GM18861 (cell line): Measurements from ENCODE around the gene CNTNAP4.

Source experiments
- ATAC-seq: cut with Tn5 transposase; IDR thresholded peaks from one replicate; pipeline ENCODE4 v1.9.1; 2021; ENCODE audit not compliant: unreplicated experiment

Gene CNTNAP4

DNA sequence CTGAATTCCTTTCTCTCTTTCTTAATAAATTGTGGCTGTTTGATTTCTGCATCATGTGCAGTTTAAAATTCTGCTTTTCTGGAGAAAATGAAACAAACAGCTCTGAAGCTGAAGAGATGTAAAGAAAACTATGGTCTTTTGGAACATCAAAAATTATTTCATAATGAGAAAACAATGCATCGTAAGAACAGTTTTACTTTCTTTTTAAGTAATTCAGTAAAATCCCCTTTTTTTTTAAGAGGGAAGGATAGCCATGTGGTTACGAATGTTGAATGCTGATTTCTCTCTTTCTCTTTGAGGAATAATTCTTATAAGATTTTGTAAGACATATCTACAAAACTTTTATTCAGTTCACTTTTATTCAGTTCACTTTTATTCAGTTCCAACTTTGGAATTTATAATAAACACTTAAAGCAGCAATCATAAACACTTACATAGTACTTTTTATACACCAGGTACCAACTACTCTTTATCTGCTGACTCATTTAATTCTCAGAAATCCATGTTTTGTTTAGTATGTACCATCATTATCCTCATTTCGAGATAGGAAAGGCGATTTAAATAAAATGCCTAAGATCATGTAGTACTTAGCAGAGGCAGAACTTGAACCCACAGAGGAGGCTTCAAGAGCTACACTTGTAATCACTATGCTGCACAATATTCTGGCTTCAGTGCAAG, 26.6 kb downstream of the CNTNAP4 start:
- ATAC-seq: no peak

DNA sequence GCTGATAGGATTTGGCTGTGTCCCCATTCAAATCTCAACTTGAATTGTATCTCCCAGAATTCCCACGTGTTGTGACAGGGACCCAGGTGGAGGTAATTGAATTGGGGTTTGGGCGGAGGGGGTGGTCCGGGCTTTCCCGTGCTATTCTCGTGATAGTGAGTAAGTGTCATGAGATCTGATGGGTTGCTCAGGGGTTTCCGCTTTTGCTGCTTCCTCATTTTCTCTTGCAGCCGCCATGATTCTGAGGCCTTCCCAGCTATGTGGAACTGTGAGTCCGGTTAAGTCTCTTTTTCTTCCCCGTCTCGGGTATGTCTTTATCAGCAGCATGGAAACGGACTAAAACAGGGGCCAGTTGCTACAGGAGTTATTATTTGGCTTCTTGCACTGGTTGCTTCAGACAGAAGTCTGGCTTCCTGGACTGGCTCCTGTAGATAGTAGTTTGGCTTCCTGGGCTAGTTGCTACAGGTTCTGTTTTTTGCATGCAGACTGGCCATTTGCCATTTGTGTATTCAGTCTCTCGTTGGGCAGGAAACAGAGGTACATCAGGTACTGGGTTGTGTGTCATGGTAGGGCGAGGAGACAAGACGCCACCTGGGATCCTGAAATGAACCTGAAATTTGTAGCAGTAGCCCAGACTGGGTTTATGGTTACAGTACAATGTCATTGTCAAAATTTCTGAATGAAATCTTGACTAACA, 32.6 kb downstream of the CNTNAP4 start:
- ATAC-seq: no peak

DNA sequence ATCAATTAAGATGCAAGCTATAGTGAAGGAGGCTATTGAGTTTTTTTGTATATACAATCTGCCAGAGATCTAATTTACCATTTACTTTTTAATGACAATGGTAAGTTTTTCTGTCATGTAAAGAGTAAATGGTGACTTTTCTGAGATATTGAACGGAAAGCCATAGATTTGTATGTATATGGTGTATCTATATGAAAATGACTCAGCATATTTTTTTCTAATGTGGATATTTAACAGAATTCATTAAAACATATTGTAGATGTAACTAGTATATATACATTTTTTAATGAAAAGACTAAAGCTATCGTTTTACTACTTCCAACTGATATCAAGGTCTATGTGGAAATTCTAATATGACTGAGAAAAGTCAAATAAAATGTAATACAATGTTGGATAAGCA, 34.1 kb downstream of the CNTNAP4 start:
- ATAC-seq: no peak

DNA sequence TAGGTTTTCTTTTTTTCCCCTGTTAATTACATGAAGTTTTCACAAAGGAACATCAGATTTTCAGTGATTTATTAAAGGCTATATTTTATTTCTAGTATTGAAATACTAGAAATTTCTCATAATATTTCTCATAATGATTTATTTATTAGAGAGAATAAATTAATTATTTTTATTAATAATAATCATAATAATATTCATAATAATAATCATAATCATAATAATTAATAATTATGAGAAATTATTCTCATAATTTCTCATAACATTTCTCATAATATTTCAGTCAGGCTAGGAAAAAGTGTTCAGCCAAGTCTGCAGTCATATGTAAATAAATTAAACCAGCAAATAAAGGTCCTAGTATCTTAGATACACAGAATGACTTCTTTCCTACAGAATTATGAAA, 41.4 kb downstream of the CNTNAP4 start:
- no peak for ATAC-seq

DNA sequence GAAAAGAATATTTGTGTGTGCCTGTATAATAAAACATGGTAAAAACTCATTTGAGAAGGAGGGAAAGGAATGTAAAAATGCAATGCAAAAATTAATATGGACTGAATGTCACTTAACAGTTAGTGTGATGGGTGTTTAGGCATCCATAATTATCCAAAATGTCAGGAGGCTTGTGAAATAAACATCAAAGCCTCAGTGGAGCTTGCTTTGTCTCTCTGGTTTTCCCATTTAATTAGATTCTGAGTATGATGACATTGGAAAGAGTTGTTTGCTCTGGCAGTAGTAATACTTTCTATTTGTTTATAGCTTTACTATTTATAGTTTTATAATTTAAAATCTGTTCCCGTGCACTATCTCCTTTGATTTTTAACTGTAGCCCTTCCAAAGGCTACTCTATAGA, 51.9 kb downstream of the CNTNAP4 start:
- ATAC-seq: no peak

DNA sequence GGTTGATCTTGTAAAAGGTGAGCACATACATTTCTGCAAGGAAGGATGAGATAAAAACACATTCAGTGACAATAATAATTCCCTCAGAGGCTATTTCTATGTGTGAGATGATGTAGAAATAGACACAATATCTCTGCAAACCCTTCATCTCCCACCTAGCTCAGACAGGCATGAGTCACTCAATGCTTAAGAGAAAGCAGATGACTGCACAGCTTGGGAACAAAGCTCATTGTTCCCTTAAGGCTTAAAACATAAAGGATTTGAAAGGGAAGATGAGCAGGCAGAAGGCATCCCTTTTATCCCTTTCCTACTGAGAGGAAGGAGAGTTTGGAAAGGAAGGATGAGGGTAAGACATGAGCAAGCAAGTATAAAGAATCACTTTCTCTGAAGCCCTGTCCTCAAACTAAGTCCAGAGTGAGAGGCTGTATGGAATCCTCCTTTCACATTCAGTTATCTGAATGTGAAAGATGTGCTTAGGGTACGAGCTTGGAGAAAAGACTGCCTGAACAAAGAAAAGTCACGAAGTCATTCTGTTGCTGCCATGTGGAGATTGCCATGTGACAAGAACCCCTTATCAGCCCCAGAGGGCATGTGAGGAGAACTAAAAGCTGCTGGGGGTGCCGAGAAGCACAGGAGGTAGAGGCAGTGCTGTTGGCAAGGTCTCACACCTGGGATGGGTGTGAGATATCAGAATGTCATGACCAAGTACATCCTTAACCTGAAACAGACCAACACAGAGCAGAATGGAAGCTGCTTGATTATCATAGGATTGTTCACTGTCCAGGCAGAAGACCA, 58.2 kb downstream of the CNTNAP4 start:
- no peak for ATAC-seq

DNA sequence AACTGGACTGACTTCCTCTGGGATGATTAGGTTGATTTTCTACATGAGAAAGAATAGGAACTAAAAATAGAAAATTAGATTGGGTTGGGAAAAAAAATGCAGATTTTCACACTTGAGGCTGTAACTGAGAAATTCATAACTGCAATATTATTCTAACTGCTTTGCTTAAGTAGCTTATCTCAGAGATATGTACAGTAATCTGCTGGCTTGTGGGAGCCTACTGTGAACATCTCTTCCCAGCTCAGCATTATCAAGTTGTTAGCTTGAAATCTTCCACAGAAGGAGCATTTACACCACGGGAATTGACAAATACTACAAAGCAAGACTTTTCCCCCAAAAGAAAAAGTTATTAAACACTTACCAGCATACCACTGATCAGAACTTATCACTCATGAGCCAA, 58.9 kb downstream of the CNTNAP4 start:
- ATAC-seq: no peak

DNA sequence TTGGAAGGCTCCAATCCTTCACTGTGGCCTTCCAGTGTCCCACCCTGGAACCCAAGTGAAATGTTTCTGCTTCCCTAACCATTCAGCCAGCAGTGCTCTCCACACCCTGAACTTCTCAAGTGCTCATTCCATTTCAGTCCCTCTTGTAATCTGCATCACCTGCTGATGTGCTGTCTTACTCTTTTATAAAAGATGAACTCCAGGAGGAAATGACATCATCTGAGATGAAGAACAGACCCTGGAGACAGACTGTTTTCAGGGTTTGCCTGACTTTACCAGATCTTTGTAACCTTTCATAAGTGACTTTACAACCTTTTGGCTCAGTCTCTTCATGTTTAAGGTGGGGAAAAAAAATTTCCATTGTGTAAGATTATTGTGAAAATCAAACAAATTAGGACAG, 61.3 kb downstream of the CNTNAP4 start:
- no peak for ATAC-seq

DNA sequence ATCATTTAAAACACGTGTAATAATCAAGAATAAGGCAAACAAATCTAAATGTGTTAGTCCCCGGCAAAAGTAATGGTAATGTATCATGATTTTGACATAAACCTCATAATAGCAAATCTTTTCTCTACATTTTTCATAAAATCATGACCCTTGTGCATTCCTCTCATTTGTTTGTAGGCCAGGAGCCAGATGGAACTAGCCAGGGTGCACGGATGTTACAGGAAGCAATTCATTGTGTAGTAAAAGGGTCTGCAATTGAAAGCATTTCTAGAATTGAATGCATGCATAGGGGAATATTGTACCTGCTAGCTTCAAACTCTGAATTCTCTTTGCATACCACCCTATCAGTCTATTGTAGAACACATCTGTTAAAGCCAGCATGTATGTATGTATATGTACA, 66.6 kb downstream of the CNTNAP4 start:
- no peak for ATAC-seq

DNA sequence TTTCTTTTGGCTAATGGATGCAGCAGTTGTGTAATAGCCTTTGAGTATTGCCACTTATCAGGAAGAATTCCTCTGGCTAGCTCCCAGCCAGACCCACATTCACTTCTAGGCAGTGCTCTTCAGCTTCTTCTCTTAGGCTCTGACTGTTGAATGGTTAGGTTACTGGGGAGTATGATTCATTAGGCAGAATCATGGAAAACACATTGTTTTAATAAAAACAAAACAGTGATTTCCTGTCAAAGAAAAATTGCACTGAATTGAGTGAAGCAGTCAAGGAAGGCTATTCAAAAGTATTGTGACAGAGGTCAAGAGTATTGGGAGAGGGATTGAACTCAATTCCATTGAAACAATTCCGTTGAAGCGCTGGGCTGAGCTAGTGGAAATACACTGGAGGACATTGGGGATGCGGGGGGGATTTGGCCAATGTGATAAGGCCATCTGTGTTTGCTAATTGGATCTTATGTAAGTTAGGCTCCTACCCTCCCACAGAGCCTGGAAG, 68.0 kb downstream of the CNTNAP4 start:
- ATAC-seq: no peak

DNA sequence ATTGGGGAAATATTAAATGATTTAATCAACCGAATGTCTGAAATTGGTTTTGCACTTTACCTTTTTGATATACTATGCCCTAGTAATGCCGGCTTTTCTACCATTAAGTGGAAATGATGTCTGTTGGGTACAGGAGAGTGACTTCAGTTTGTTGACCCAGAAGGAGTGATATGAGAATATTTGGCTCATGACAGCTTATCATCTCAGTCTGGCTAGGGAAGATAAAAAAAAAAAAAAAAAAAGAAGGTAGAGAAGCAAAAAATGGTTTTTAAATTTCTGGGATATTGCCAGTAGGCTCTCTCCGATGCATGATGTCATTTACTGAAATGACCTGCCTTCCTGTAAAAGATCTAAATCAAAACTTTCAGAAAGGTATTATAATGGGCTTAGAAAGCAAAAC, 69.0 kb downstream of the CNTNAP4 start:
- no peak for ATAC-seq

DNA sequence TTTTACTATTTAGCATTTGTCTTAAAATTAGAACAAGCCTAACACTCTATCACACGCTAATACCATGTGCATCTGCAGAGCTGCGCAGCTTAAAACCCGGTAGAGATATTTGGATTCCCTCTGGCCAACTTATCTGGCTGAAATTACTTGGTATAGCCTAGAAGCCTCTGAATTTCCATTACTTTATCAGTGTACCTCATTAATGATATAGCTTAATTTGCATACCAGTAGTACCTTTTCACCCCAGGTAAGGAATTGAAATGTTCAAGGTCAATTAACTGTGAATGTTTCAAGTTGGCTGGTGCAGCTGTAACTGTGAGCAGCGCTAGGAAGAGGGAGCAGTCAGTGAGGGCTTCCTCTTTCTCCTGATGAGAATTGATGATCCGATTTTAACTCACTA, 74.2 kb downstream of the CNTNAP4 start:
- ATAC-seq: no peak

DNA sequence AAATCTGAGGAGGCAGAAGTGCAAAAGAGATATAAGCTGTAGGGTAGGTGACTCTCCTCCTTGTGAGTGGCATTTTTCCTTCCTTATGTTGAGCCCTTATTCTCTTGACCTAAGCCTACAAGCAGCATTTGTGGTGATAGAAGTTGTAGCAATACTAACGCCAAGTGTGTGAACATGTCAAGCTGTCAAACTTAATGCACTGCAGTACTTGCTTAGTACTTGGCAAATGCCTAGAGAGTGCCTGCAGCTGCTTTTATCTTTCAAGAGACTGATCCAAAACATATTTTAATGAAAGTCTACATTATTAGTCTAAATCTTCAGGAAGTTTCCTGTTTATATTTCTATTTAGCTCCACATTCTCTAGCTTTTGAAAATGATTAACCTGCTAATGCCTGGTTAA, 83.2 kb downstream of the CNTNAP4 start:
- ATAC-seq: no peak

DNA sequence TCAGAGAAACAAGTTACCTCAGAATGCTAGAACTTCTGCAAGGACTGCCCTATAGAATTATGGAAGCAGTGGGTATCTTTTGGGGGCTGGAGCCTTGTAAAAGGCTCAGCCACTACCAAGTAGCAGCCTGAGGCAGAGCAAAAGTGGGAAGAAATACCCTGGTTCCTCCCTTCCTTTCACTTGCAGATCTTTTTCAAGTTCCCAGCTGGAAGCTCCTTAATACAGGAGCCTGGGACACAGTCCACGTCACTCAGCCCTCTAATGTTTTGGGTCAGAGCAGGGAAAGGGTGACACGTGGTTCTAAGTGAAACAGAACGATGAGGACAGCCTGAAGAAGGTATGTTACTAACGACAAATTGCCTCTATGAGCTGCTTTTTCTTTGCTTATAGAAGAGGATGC, 93.1 kb downstream of the CNTNAP4 start:
- no peak for ATAC-seq

DNA sequence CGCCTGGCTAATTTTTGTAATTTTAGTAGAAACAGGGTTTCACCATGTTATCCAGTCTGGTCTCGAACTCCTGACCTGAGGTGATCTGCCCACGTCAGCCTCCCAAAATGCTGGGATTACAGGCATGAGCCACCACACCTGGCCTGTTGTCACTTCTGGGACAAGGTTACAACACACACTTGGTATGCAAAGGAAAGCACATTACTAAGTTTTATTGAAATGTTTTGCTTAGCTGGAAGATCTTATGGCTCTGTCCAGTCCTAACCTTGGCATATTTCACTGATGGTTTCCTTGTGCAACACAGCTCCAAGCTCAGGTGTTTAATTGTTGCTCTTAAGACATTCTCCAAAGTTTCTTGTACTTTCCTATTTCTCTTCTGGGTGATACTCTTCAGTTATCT, 94.2 kb downstream of the CNTNAP4 start:
- ATAC-seq: no peak

DNA sequence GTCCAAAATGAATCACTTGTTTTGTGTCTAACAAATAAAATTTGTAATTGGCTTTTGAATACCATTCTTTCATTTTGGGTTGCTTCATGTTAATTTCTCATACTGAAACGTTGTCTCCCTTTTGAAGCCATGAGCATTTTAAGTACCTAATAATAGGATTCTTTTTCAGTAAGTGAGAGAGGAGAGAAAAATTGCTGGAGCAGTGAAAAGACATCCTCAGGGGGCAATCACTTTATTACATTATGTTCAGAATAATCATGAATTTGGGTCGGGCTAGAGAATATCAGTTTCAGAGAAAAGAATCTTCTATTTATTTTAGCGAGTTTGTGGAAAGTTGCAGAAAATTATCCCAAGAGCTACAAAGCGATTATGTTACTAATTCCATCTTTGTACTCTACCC, 96.8 kb downstream of the CNTNAP4 start:
- no peak for ATAC-seq

DNA sequence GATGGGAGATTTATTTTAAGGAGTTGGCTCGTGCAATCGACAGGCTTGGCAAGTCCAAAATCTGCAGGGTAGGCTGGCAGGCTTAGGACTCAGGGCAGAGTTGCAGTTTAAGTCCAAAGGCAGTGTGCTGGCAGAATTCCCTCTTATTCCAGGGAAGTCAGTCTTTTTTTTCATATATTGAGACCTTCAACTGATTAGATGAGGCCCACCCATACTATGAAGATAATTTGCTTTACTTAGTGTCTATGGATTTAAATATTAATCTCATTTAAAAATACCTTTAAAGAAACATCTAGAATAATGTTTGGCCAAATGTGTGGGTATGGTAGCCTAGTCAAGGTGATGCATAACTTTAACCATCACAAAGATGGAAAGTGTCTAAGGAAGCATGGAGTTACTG, 99.8 kb downstream of the CNTNAP4 start:
- ATAC-seq: no peak

DNA sequence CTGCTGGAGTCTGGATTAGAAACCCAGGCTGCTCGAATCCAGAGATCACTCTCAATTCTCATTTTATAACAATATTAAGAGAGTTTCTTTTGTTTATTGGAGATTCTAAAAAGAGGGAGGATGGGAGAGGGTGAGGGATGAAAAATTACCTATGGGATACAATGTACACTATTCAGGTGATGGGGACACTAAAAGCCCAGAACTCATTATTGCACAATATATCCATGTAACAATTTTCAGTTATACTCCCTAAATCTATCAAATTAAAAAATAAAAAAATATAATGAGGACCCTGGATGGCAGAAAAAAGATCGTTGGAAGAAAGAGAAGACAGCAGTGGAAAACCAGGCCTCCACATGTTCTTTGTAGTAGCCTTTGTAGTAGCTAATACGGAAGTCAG, 100.8 kb downstream of the CNTNAP4 start:
- ATAC-seq: no peak

DNA sequence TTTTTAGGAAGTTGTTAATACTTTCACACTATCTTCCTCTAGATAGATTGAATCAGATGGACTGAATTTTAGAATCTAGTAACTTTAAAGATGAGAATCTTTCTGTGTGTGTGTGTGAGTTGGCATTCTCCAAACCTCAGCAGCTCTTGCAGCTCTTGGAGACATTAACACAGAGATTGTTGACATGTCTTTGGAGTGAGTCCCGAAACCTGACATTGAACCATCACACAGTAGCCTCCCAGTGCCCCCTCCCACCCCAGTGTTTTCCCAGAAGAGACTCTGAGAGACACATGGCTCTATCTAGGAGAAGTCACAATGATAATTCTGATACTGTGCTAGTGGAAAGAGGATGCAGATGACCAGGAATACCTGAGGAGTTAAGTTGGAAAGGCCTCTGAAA, 103.9 kb downstream of the CNTNAP4 start:
- ATAC-seq: no peak

DNA sequence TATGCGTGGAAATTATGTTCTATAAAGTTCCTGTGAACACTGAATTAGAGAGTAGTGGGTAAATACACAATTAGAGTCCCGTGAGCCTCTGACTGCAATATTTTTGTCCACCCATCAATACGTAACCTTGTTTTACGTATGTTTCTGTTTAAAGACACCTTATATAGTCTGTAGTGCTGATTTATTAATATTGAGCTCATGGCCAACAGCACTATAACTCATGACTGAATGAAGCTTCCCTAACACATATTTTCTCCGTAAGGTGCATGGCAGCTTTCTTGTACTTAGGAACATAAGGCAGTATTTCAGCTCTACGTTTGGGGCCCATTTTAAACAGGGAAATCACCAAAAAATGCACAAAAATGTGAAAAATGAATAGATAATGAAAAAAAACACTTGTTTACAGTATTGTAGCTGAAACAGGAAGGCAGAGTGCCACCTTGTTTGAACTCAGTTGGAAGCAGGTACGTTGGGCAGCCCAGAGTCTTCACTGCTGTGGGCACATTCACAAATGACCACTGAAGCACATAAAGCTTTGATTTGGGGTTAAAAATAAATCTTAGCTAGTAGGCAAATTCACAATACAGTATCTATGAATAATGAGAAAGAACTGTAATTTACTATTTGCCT, 108.5 kb downstream of the CNTNAP4 start:
- no peak for ATAC-seq

DNA sequence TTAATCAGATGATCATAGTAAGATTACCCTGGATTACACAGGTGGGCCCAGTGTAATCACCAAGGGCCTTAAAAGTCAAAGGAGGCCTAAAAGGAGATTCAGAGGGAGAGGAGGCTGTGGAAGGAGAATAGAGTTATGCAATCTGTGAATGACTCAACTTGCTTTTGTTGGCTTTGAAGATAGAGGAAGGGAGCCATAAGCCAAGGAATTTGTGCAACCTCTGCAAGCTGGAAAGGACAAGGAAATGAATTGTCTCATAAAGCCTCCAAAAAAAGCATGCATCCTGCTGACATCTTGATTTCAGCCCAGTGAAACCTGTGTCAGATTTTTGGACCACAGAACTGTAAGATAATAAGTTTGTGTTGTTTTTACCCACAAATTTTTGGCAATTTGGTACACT, 109.6 kb downstream of the CNTNAP4 start:
- ATAC-seq: no peak

DNA sequence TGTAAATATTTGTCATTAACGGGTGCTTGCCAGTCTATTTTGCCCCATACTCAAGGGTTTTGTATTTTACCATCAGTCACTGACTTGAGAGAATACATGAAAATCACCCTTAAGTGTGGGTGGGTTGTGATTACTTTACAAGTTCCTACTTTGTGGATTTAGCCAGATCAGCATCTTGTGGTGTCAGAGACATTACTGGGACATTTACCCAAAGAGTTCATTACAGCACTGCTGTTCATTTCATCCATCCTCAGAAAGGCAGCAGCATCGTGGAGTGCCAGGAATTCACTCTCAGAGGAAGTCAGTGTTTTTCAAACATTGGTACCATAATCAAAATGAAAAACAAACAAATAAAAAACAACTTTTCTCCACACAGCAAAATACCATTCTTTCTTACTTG, 110.8 kb downstream of the CNTNAP4 start:
- ATAC-seq: no peak
